Measurements from ENCODE around the gene IGFBP7.
A peak's percentile ranks its signal among the peaks of the same experiment; 100 is the strongest.

The IGFBP7 gene, protein sequence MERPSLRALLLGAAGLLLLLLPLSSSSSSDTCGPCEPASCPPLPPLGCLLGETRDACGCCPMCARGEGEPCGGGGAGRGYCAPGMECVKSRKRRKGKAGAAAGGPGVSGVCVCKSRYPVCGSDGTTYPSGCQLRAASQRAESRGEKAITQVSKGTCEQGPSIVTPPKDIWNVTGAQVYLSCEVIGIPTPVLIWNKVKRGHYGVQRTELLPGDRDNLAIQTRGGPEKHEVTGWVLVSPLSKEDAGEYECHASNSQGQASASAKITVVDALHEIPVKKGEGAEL

DNA sequence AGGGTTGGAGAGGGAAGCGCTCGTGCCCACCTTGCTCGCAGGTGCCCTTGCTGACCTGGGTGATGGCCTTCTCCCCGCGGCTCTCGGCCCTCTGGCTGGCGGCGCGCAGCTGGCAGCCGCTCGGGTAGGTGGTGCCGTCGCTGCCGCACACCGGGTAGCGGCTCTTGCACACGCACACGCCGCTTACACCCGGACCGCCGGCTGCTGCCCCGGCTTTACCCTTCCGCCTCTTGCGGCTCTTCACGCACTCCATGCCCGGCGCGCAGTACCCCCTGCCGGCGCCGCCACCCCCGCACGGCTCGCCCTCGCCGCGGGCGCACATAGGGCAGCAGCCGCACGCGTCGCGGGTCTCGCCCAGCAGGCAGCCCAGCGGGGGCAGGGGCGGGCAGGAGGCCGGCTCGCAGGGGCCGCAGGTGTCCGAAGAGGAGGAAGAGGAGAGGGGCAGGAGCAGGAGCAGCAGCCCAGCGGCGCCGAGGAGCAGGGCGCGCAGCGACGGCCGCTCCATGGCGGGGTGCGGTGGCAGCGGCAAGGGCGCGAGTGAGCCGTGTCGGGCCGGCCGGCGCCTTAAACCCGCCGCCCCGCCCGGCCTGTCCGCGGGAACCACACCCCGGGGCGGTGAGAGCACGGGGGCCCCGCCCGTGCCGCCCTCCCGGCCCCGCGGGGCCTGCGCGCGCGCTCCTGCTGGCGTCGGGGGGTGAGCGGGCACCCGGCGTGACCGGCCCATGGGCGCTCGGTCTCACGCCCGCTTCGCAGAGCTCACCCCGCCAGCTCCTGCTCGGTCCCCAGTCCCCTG lies at the start of gene IGFBP7:
TSS of gene IGFBP7 (minus strand) at position 539 of the 793 bp plus-strand sequence. CDS start at position 505, 34 bp downstream.
- DNase-seq (ENCODE audit: low read depth) = no peak
- H3K4me3 ChIP-seq (ENCODE audit: control insufficient read depth, low read depth, low read length) = peak within 1 kb of the TSS; percentile 54
- TF ChIP-seq, protein P1, sequence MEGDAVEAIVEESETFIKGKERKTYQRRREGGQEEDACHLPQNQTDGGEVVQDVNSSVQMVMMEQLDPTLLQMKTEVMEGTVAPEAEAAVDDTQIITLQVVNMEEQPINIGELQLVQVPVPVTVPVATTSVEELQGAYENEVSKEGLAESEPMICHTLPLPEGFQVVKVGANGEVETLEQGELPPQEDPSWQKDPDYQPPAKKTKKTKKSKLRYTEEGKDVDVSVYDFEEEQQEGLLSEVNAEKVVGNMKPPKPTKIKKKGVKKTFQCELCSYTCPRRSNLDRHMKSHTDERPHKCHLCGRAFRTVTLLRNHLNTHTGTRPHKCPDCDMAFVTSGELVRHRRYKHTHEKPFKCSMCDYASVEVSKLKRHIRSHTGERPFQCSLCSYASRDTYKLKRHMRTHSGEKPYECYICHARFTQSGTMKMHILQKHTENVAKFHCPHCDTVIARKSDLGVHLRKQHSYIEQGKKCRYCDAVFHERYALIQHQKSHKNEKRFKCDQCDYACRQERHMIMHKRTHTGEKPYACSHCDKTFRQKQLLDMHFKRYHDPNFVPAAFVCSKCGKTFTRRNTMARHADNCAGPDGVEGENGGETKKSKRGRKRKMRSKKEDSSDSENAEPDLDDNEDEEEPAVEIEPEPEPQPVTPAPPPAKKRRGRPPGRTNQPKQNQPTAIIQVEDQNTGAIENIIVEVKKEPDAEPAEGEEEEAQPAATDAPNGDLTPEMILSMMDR (conservative IDR thresholded peaks at IDR 0.05; ENCODE audit: control insufficient read depth, insufficient read depth, low read depth, low read length) = no peak

DNA sequence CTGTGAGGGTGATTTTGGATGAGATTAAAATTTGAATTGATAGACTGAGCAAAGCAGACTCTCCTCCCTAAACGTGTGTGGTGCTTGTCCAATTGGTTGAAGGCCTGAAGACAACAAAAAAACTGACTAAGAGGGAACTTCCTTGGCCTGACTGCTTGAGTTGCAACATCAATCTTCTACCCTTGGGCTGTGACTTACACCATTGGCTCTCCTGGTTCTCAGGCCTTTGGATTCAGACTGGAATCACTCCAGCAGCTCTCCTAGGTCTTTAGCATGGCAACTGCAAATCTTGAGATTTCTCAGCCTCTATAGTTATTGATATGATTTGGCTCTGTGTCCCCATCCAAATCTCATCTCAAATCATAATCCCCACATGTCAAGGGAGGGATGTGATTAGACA lies 49.7 kb upstream of the IGFBP7 start:
- peak; percentile 23 for DNase-seq (ENCODE audit: low read depth)
- no peak overlapping the region for H3K4me3 ChIP-seq (ENCODE audit: control insufficient read depth, low read depth, low read length)
- TF ChIP-seq, protein P1 (conservative IDR thresholded peaks at IDR 0.05; ENCODE audit: control insufficient read depth, insufficient read depth, low read depth, low read length) = no peak

DNA sequence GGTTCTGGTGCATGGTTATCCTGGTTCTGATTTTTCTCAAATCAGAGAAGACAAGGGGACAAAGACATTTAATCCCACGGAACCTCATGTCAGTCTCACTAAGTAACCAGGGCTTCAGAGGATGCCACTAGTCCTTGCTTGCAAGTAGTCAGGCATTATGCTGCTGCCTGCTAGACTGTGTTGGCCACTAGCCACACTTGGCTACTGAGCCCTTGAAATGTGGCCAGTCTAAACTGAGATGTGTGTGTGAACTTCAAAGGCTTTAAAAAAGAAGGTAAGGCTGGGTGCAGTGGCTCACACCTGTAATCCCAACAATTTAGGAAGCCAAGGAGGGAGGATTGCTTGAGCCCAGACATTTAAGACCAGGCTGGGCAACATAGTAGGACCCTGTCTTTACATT lies 48.6 kb upstream of the IGFBP7 start:
- no peak for DNase-seq (ENCODE audit: low read depth)
- TF ChIP-seq, protein P1 (conservative IDR thresholded peaks at IDR 0.05; ENCODE audit: control insufficient read depth, insufficient read depth, low read depth, low read length) = no peak
- H3K4me3 ChIP-seq (ENCODE audit: control insufficient read depth, low read depth, low read length) = no peak overlapping the region

DNA sequence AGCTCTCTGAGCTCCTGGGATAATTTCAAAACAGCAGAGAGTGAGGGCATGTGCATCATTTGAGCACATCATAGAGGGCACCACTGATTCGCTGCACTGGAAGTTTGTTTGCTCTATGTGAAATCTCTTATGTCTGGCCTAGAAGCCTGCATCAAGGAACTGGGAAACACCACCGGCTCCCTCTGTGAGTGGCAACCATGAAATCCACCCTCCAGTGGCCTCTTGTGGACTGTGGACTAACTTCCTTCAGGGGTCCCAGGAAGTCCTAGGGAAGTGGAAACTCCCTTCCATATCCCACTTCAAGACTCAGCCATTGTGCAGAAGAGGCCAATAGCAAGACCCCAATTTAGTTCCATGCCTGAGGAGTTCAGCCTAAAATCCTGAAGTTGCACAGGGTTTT lies 48.0 kb upstream of the IGFBP7 start:
- H3K4me3 ChIP-seq (ENCODE audit: control insufficient read depth, low read depth, low read length) = no peak overlapping the region
- DNase-seq (ENCODE audit: low read depth) = peak; percentile 22

DNA sequence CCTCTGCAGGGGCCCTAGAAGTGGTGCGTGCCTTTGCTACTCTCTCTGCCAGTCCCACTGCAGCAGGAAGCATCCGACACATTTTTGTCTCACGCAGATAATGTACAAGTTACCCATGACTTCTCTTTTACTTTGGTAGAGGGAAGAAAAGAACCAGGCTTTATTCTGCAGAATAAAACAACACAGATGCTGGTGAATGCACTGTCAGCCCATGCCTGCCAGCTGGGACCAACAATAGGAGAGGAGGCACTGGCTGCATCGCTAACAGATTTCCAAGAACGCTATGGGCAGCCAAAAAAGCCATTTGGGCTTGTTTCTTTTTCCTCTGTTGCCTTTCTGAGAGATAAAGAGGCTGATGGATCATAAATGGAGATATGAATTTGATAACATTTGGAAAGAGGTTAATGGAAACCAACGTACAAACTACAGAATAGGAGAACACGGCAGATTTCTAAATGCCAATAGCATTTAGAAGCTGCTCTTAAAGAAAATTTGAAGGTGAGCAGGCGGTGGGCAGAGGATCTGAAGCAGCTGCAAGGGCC lies 47.5 kb upstream of the IGFBP7 start:
- H3K4me3 ChIP-seq (ENCODE audit: control insufficient read depth, low read depth, low read length) = no peak overlapping the region
- DNase-seq (ENCODE audit: low read depth) = no peak
- TF ChIP-seq, protein P1 (conservative IDR thresholded peaks at IDR 0.05; ENCODE audit: control insufficient read depth, insufficient read depth, low read depth, low read length) = no peak

More for the DNA sequence above, 48.0 kb upstream of the IGFBP7 start:
- TF ChIP-seq, protein P1 (conservative IDR thresholded peaks at IDR 0.05; ENCODE audit: control insufficient read depth, insufficient read depth, low read depth, low read length) = peak; percentile 18

DNA sequence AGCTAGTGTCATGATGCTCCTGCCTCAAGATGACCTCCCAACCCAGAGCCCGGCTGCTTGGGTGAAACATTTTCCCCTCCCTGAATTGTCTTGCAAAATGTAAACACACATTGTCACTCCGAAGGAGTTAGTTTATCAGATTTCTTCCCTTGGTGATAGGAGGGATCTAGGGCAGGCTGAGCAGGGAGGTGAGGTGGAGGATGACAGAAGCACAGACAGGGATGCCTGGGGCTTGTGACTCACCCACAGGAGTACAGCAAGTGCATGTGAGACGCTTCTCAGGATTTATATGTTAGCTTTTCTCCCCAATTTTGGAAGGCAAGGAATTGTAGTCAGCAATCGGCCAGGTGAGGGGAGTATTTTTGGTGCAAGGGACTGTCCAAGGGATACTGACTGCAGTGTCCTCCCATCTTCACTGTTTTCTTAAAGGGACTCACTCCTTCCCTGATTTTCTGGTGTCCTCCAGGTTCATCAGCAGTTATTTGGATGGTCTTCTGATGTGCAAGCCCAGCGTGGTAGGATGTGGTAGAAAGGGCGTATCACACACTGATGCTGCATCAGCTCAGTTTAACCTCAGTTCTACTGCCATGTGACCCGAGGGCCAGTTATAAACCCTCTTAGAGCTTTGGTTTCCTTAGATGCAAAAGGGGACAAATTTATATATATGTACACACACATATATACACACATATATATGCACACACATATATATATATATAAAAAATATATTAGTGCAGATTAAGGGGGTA lies 46.2 kb upstream of the IGFBP7 start:
- DNase-seq (ENCODE audit: low read depth) = no peak
- no peak overlapping the region for H3K4me3 ChIP-seq (ENCODE audit: control insufficient read depth, low read depth, low read length)
- TF ChIP-seq, protein P1 (conservative IDR thresholded peaks at IDR 0.05; ENCODE audit: control insufficient read depth, insufficient read depth, low read depth, low read length) = no peak

Measured in fibroblast of mammary gland (primary cell).